GM19351 (cell line): ENCODE measurements around the gene TMEM132E.

ENCODE experiments used
- ATAC-seq: cut with Tn5 transposase; IDR thresholded peaks from one replicate; pipeline ENCODE4 v1.9.1; 2021; ENCODE audit warnings: mild to moderate bottlenecking, moderate library complexity; ENCODE audit not compliant: unreplicated experiment

TMEM132E gene

GRCh38 chr17:34626121-34626681 lies 46.8 kb downstream of the TMEM132E start:
- no peak for ATAC-seq

- no peak for ATAC-seq
These were observed 49.5 kb downstream of the TMEM132E start for GRCh38 chr17:34628879-34629278.

- no peak for ATAC-seq
These were observed 54.0 kb downstream of the TMEM132E start for GRCh38 chr17:34633351-34633750.

GRCh38 chr17:34633760-34634159 lies 54.4 kb downstream of the TMEM132E start:
- no peak for ATAC-seq

- no peak for ATAC-seq
These were observed 55.3 kb downstream of the TMEM132E start for GRCh38 chr17:34634551-34635160.

- no peak for ATAC-seq
These were observed 56.5 kb downstream of the TMEM132E start for GRCh38 chr17:34635876-34636275.

DNA sequence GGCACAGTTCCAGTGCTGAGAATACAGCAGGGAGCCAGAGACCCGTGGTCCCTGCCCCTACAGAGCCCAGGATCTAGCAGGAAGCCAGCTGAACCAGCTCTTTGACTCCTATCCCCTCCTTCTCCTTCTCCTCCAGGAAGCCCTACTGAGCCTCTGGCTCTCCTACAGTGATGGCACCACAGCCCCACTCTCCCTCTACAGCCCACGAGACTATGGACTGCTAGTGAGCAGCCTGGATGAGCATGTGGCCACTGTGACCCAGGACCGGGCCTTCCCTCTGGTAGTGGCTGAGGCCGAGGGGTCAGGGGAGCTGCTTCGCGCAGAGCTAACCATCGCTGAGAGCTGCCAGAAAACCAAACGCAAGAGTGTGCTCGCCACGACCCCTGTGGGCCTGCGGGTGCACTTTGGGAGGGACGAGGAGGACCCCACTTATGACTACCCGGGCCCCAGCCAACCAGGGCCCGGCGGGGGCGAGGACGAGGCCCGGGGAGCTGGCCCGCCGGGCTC lies 57.7 kb downstream of the TMEM132E start:
- ATAC-seq, result no peak

DNA sequence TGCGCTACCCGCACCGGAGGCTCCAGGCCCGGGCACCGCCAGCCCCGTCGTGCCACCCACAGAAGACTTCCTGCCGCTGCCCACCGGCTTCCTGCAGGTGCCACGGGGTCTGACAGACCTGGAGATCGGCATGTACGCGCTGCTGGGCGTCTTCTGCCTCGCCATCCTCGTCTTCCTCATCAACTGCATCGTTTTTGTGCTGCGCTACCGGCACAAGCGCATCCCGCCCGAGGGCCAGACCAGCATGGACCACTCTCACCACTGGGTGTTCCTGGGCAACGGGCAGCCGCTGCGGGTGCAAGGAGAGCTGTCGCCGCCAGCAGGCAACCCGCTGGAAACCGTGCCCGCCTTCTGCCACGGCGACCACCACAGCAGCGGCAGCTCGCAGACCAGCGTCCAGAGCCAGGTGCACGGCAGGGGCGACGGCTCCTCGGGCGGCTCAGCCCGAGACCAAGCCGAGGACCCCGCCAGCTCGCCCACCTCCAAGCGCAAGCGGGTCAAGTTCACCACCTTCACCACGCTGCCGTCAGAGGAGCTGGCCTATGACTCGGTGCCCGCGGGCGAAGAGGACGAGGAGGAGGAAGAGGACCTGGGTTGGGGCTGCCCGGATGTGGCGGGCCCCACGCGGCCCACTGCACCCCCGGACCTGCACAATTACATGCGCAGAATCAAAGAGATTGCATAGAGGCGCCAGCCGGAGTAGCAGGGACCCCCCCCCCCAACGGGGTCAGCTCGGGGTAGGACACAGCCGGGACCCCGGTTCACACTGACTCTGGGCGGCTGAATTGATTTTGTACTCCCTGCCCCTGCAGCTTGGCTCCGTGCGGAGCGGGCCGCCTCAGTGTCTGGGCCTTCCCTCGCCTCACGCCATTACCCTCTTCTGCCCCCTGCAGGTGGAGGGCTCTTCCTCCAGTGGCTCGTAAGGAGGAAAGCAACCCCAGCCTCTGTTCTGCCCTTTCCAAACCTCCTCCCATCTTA lies 58.5 kb downstream of the TMEM132E start:
- ATAC-seq, result peak; percentile 81

DNA sequence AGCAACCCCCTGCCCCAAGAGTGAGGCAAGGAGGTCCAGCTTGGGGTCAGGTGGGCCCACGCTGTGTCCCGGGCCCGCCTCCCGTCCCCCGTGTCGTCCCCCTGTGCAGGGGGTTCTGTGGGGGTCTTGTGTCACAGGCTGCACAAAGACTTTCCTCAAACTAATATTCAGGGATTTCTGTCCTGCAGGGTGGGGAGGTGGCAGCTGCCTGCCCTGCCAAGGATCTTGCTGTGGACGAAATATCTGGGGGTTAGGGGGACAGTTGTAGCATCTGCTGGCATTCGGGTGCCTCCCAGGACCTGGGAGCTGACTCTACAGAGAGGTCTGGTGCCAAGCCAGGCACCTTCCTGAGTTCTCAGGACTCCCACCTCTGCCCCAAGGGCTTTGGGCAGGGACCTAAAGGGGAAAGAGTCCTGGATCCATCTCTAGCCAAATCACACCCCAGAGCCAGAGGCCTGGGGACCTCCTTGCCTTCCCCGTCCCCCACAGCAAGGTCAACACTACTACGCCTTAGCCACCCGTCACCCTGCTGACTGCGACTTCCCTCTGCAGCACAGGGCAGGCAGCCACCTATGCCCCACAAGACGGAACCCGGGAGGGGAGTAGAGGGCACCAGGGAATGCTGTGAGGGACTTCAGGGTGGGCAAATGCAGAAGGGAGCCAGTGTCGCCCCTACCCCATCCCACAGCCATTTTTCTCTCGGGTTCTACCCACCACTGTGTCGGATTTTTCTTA lies 59.3 kb downstream of the TMEM132E start:
- ATAC-seq, result no peak

DNA sequence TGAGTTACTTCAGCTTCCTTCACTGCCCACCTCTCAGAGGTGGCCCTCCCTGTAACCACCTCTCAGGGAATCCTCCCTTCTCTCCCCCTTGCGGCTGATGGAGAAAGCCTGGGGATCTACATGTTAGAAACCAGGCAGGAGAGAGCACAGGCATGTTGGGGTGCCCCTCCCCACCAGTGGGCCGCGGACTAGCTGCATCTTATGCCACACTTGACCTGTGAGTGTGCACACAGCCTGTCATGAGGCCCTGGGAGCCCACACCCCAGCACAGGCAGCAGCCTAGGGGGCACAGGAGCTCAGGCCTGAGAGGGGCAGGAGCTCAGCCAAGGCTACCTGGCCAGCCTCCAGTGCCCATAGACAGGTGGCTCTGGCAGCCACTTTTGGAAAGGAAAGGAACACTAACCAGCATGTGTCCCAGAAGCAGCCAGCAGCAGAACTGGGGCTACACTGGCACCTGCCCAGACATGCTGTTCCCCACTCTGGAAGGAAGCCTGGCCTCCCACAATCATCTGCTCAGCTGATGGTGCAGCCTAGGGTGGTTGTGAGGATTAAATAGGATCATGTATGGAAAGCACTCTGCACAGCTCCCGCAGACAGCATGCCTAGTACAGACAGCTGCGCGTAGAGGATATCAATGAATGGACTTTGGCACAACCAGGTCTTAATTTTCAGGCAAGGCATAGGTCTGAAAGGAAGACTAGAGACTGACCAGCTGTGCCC lies 60.5 kb downstream of the TMEM132E start:
- no peak for ATAC-seq

- no peak for ATAC-seq
These were observed 62.0 kb downstream of the TMEM132E start for GRCh38 chr17:34641368-34641767.

GRCh38 chr17:34644941-34645550 lies 65.7 kb downstream of the TMEM132E start:
- ATAC-seq, result no peak

- ATAC-seq, result no peak
These were observed 66.2 kb downstream of the TMEM132E start for GRCh38 chr17:34645594-34645993.

- no peak for ATAC-seq
These were observed 68.1 kb downstream of the TMEM132E start for GRCh38 chr17:34647511-34647910.

GRCh38 chr17:34650051-34650750 lies 70.8 kb downstream of the TMEM132E start:
- ATAC-seq, result no peak

DNA sequence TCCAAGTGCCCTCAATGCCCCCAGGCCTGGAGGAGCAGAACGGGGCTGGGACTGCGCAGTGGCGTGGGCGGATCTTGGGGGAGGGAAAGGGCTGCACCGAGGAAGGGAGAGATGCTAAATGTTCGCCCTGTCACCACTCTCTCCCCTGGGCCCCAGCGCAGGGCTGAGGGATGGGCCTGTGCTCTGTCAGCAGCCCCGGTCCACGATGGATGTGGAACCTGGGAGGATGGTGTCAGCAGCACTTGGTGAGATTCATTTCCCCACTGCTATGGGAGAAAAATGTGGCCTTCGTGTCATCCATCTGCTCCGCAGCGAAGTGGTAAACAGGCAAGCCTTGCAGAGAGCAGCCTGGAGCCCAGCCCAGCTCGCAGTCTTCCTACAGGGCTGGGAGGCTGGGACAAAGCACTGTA lies 72.0 kb downstream of the TMEM132E start:
- ATAC-seq, result no peak

DNA sequence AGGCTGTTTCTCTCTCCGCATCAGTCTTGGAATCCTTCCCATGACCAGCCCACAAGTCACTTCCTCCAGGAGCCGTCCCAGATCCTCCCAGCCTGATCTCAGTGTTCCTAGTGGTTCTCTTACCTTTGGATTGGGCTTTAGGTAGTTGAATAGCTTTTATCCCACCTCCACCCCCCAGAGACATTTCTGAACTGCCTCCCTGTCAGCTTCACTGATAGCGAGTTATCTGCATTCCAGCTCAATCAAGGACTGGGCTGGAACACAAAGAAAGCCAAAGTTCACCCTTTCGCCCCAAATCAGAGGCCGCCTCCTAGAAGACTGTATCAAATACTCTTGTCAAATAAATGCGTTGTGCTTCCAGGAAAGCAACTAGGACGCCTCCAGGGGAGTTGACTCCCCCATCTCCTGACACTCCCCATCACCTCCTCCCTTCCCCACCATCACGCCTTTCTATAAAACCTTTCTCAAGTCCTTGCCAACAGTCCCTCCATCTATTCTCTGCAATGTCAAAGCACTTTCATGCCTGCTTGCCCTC lies 72.7 kb downstream of the TMEM132E start:
- no peak for ATAC-seq

DNA sequence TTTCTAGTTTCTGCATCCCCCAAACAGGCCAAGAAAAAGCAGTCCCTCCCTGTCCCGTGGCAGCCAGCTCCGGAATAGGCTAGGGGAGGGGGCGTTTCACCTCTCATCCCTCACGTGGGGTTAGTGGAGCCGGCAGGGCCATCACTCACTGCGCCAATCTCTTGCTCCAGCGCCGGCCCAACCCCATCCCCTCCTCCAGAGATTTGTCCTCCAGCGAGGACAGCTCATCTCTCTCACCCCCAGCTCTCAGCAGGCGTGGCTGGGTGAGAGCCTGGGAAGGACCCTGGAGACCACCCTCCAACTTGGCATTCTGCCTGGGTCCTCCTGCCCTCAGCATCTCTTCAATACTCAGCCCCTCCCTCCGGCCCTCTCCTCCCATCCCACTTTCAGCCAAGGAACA lies 74.1 kb downstream of the TMEM132E start:
- ATAC-seq, result no peak

DNA sequence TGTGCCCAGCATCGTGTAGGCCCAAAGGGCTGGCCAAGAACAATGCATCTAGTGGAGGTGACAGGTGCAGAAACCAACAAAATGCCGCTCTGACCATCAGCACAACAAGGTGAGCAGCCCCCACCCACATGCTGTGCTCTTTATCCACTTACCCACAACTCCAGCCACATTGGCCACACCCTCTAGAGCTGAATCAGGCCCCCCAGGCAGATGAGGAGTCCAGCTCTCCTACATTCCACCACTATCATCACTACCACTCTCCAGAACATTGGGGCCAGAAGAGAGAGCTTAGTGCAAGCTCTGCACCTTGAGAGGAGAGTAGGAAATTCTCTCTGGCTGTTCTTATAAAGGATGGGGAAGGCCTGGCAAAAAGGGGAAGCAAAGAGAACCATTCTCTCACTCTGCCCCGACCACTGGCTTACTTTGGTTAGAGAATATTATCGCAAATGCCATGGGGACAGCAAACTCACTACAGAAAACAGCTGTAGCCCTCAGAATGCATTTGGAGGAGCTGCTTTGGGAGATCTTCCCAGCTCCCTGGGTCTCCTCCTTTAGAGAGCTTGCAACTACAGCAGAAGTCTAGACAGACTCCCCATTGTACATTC lies 75.0 kb downstream of the TMEM132E start:
- no peak for ATAC-seq
